Body of pancreas (tissue), 4 donors: ENCODE results near the gene NFKB1. TPM values are rescaled to one million over a fixed set of nuclear protein-coding genes. Genes with fewer than 3 reads are reported as not detected.

Experiments
- ATAC-seq: fragments of 150-250 bp; one replicate; pipeline ENCODE4 v1.9.1; 2016
- DNase-seq, 4 donors: peaks; one replicate each; pipeline ENCODE4 v3.0.0-alpha.2; 2019
- H3K27ac ChIP-seq, 4 donors: fragments of 200-600 bp; sonication (generic); 1 replicate in 3 of 4; 2 replicates in 1 of 4; pipeline versions ENCODE4 v1.5.1 to v1.6.1; 2016 to 2019; ENCODE audit warnings: mild to moderate bottlenecking in 1 of 4, mixed read lengths in 1 of 4, moderate library complexity in 1 of 4
- H3K27me3 ChIP-seq, 2 donors: fragments of 200-600 bp; sonication (generic); one replicate each; pipeline ENCODE4 v1.6.0; 2016; ENCODE audit warnings: mild to moderate bottlenecking in 1 of 2
- H3K36me3 ChIP-seq, 2 donors: fragments of 200-600 bp; sonication (generic); replicated peaks in 1 of 2; 2 replicates each; pipeline ENCODE4 v1.5.1; 2016; ENCODE audit warnings: low read depth in 2 of 2; ENCODE audit not compliant: insufficient read depth in 1 of 2
- H3K4me1 ChIP-seq: fragments of 200-600 bp; sonication (generic); one replicate; pipeline ENCODE4 v1.6.0; 2016
- H3K4me3 ChIP-seq, 2 donors: fragments of 200-600 bp; sonication (generic); 1 replicate in 1 of 2; 2 replicates in 1 of 2; pipeline ENCODE4 v1.5.1; 2016 to 2019
- H3K9me3 ChIP-seq, 3 donors: fragments of 200-600 bp; sonication (generic); 1 replicate in 2 of 3; 2 replicates in 1 of 3; pipeline ENCODE4 v1.5.1; 2016
- POLR2A ChIP-seq, 3 donors: fragments of 450-650 bp; IDR thresholded peaks; one replicate each; pipeline ENCODE4 v1.6.1; 2016; ENCODE audit warnings: antibody characterized with exemption in 3 of 3, mild to moderate bottlenecking in 2 of 3
- WGBS, 2 donors: methylation state at CpG; one replicate each; pipeline ENCODE4 v1.1.5; 2017; 5-methylcytosine and 5-hydroxymethylcytosine counted together
- intact Hi-C: fragments of 100-400 bp; cut with DNase I; formaldehyde crosslinking; loops from one replicate; pipeline ENCODE4 v1.15.1; 2023
- total RNA-seq, 2 donors: library from RNA; depleted of rRNA; stranded (reverse); fragments of >200 nt; gene quantifications; one replicate each; pipeline ENCODE4 v1.1.0, GENCODE V29; 2016
- TF ChIP-seq, protein P1 (sequence below), 7 experiments: fragments of 450-650 bp in 4 of 7; fragments of 200-600 bp in 3 of 7; sonication (generic) in 3 of 7; IDR thresholded peaks; one replicate each; pipeline ENCODE4 v1.5.1; 2016 to 2019; ENCODE audit warnings: antibody characterized with exemption in 7 of 7

NFKB1 gene
- total RNA-seq, 2 donors from 2014 or later, result 14.5 to 20.5 TPM

DNA sequence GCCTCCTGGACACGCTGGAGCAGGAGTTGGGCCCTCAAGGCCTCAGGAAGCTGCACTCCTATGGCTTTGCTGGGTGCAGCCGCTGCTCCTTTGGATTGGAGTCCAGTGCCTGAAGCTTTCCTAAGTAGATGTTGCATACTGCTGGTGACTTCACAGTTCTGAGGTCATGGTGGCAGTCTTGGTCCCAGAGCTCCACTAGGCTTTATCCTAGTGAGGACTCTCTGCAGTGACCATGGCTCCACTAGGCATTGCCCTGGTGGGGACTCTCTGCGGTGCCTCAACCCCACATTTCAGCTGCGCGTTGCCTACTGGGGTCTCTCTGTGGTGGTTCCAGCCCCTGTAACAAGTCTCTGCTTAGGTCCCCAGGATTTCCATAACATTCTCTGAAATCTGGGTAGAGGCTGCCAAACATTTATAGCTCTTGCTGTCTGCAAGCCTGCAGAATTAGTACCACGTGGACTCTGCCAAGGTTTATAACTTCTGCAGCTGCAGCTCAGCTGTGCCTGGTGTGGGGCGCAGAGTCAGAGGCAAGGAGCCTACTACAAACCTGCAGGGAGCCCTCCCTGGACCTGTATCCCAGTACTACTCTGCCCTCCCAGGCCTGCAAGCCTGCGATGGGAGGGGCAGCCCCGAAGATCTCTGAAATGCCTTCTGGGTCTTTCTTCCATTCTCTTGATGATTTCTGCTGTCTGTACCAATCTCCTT lies 46.0 kb upstream of the NFKB1 start:
- no peak for ATAC-seq
- H3K9me3 ChIP-seq, result no peaks in the 10 kb centered on the region
- no peak overlapping the region for H3K4me3 ChIP-seq
- DNase-seq, result no peak
- intact Hi-C loops, result loop anchor here (10.0 kb wide), 2 partner anchors 550 to 650 kb away; no protein-coding TSS in a partner anchor
- no peaks in the 10 kb centered on the region for H3K36me3 ChIP-seq
- 77 to 91% methylated on average over 9 of the region's 9 CpGs for WGBS, 2 donors
- H3K27ac ChIP-seq, result no peak overlapping the region
- no peaks in the 10 kb centered on the region for H3K27me3 ChIP-seq
- TF ChIP-seq POLR2A (IDR thresholded peaks at IDR 0.05), result no peak
- TF ChIP-seq, protein P1, sequence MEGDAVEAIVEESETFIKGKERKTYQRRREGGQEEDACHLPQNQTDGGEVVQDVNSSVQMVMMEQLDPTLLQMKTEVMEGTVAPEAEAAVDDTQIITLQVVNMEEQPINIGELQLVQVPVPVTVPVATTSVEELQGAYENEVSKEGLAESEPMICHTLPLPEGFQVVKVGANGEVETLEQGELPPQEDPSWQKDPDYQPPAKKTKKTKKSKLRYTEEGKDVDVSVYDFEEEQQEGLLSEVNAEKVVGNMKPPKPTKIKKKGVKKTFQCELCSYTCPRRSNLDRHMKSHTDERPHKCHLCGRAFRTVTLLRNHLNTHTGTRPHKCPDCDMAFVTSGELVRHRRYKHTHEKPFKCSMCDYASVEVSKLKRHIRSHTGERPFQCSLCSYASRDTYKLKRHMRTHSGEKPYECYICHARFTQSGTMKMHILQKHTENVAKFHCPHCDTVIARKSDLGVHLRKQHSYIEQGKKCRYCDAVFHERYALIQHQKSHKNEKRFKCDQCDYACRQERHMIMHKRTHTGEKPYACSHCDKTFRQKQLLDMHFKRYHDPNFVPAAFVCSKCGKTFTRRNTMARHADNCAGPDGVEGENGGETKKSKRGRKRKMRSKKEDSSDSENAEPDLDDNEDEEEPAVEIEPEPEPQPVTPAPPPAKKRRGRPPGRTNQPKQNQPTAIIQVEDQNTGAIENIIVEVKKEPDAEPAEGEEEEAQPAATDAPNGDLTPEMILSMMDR (IDR thresholded peaks at IDR 0.05), result no peak
- H3K4me1 ChIP-seq, result no peaks in the 10 kb centered on the region

GRCh38 chr4:102455750-102456149 lies 45.4 kb upstream of the NFKB1 start:
- DNase-seq (no peak), ATAC-seq (no peak)
- no peak overlapping the region for H3K4me3 ChIP-seq
- intact Hi-C loops, result loop anchor here (10.0 kb wide), 2 partner anchors 549 to 649 kb away; no protein-coding TSS in a partner anchor
- no peaks in the 10 kb centered on the region for H3K27me3 ChIP-seq
- 78 to 93% methylated on average over 3 of the region's 3 CpGs for WGBS, 2 donors
- H3K4me1 ChIP-seq, result no peaks in the 10 kb centered on the region
- H3K27ac ChIP-seq, result no peak overlapping the region
- H3K36me3 ChIP-seq, result no peaks in the 10 kb centered on the region
- H3K9me3 ChIP-seq, result no peaks in the 10 kb centered on the region
- TF ChIP-seq, protein P1 (IDR thresholded peaks at IDR 0.05), result no peak
- TF ChIP-seq POLR2A (IDR thresholded peaks at IDR 0.05), result no peak

GRCh38 chr4:102466298-102466697 lies 34.9 kb upstream of the NFKB1 start:
- Histone ChIP-seq H3K27ac (no peak overlapping the region), H3K4me3 (no peak overlapping the region), H3K36me3 (no peaks in the 10 kb centered on the region), H3K9me3 (no peaks in the 10 kb centered on the region), H3K27me3 (no peaks in the 10 kb centered on the region), H3K4me1 (no peaks in the 10 kb centered on the region)
- WGBS, 2 donors, result 88 to 91% methylated on average over 2 of the region's 2 CpGs
- intact Hi-C loops, result no loop called here
- TF ChIP-seq POLR2A (IDR thresholded peaks at IDR 0.05), result no peak
- TF ChIP-seq, protein P1 (IDR thresholded peaks at IDR 0.05), result no peak
- no peak for ATAC-seq
- DNase-seq, result no peak

DNA sequence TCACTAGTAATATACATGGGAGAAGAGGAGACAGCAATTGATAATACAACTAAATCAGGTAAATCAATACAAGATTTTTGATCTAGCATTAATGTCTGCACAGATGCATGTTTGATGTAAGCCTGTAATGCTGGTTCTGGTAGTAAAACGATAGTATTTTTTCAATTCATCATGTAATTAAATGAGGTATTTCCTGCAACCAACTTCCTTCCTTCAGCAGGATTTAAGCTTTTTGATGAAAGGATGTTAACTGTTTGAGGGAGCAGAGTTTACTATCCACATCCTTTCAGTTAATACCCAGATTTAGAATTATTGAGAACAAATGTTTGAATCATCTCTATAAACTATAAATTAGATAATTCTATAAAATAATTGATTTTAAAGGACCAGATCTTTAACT lies 31.4 kb upstream of the NFKB1 start:
- no peaks in the 10 kb centered on the region for H3K36me3 ChIP-seq
- WGBS, 2 donors, result 23 to 27% methylated on average over 1 of the region's 1 CpG
- H3K4me3 ChIP-seq, result no peak overlapping the region
- ATAC-seq (no peak), DNase-seq (no peak)
- TF ChIP-seq, protein P1 (IDR thresholded peaks at IDR 0.05), result no peak
- no peak for TF ChIP-seq POLR2A (IDR thresholded peaks at IDR 0.05)
- H3K27ac ChIP-seq, result no peak overlapping the region
- no peaks in the 10 kb centered on the region for H3K9me3 ChIP-seq
- H3K27me3 ChIP-seq, result no peaks in the 10 kb centered on the region
- peaks cover 7% of the 10 kb centered on the region for H3K4me1 ChIP-seq
- intact Hi-C loops, result no loop called here
